ENCODE results near the gene ACE.

GRCh38 chr17:63542942-63543821 lies 66.3 kb downstream of the ACE start:
- TF ChIP-seq CTCF (conservative IDR thresholded peaks at IDR 0.05; ENCODE audit: low read depth, low read length), result no peak
- TF ChIP-seq EZH2phosphoT487 (IDR thresholded peaks at IDR 0.05; ENCODE audit: borderline replicate concordance, low read length), result no peak

Measured in PC-3 (cell line).